Measurements from ENCODE around the gene BLOC1S3.
"Not testable (repeated sequence)": the region's sequence is repeated elsewhere in the genome, so short reads cannot be mapped to it uniquely, and the experiment has no call there.

The BLOC1S3 gene

DNA sequence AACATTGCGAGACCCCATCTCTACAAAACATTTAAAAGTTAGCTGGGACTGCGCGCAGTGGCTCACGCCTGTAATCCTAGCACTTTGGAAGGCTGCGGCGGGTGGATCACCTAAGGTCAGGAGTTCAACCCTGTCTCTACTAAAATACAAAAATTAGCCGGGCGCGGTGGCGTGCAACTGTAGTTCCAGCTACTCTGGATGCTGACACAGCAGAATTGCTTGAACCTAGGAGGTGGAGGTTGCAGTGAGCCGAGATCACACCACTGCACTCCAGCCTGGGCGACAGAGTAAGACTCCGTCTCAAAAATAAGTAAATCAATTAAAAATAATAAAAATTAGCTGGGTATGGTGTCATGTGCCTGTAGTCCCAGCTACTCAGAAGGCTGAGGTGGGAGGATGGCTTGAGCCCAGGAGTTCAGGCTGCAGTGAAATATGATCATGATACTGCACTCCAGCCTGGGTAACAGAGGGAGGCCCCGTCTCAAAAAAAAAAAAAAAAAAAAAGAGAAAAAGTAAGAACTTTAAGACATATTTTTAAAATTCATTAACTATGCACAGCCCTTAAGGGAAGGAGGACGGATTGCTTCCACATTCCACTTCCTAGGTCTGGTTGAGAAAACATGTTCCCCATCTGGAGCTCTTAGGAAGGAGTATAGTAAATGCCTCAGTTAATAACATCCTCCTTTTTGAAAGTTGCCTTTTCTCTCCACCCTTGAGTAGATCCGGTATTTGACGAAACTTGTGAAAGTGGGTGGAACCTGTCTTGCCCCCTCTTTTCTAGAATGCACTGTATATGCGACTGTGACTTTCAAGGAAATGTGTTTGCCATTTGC, 40.5 kb downstream of the BLOC1S3 start:
- TF ChIP-seq CTCF (IDR thresholded peaks at IDR 0.05; ENCODE audit: control insufficient read depth, insufficient read depth, low read depth, low read length, missing control alignments), result no peak
- no peak for DNase-seq (ENCODE audit: low read depth)

GRCh38 chr19:45222724-45223123, 44.1 kb downstream of the BLOC1S3 start:
- DNase-seq (ENCODE audit: low read depth), result no peak
- TF ChIP-seq CTCF (IDR thresholded peaks at IDR 0.05; ENCODE audit: control insufficient read depth, insufficient read depth, low read depth, low read length, missing control alignments), result no peak
- H3K4me3 ChIP-seq (ENCODE audit: control insufficient read depth, low read depth, low read length), result no peak overlapping the region

More for the DNA sequence above, 40.5 kb downstream of the BLOC1S3 start:
- no peak overlapping the region for H3K4me3 ChIP-seq (ENCODE audit: control insufficient read depth, low read depth, low read length)

GRCh38 chr19:45223879-45224278, 45.3 kb downstream of the BLOC1S3 start:
- H3K4me3 ChIP-seq (ENCODE audit: control insufficient read depth, low read depth, low read length), result no peak overlapping the region
- no peak for DNase-seq (ENCODE audit: low read depth)
- no peak for TF ChIP-seq CTCF (IDR thresholded peaks at IDR 0.05; ENCODE audit: control insufficient read depth, insufficient read depth, low read depth, low read length, missing control alignments)

DNA sequence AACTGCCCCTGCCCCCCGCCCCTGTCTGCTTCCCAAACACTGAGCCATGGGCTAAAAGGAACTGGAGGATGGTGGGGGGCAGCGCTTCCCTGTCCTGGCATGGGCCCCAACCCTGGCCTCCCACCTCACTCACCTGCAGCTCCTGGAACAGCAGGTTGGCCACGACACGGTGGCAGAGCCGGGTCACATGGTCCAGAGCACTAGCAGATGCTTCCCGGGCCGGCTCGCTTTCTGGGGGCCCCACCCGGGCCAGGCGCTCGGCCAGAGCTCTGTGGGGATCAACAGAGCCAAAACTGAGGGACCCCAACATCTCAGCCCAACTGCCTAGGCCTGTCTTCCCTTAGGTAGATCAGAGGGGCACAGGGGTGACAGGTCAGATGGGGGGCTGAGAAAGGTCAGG, 46.1 kb downstream of the BLOC1S3 start:
- DNase-seq (ENCODE audit: low read depth), result no peak
- TF ChIP-seq CTCF (IDR thresholded peaks at IDR 0.05; ENCODE audit: control insufficient read depth, insufficient read depth, low read depth, low read length, missing control alignments), result no peak
- H3K4me3 ChIP-seq (ENCODE audit: control insufficient read depth, low read depth, low read length), result no peak overlapping the region

- not testable (repeated sequence) for DNase-seq (ENCODE audit: low read depth); H3K4me3 ChIP-seq (ENCODE audit: control insufficient read depth, low read depth, low read length)
Measured at GRCh38 chr19:45229056-45229455, 50.5 kb downstream of the BLOC1S3 start.
